GM21390 (cell line): ENCODE data around the gene MCAT.
"Not testable (repeated sequence)": the region's sequence is repeated elsewhere in the genome, so short reads cannot be mapped to it uniquely, and the experiment has no call there.

Source experiments
- ATAC-seq: cut with Tn5 transposase; IDR thresholded peaks from one replicate; pipeline ENCODE4 v1.9.1; 2021; ENCODE audit not compliant: unreplicated experiment

Gene MCAT

GRCh38 chr22:43154887-43155536 lies 11.8 kb upstream of the MCAT start:
- no peak for ATAC-seq

GRCh38 chr22:43153899-43154298 lies 10.7 kb upstream of the MCAT start:
- no peak for ATAC-seq

GRCh38 chr22:43152357-43153071 lies 9.3 kb upstream of the MCAT start:
- ATAC-seq = no peak

- no peak for ATAC-seq
Measured at GRCh38 chr22:43152003-43152356, 8.8 kb upstream of the MCAT start.

- ATAC-seq = no peak
Measured at GRCh38 chr22:43151251-43152002, 8.2 kb upstream of the MCAT start, which contains the start of gene TSPO. Gene TSPO, plus strand, starts transcription at chr22:43151559. Its CDS starts 7,680 bp downstream, at chr22:43159239.

- ATAC-seq = no peak
Measured at GRCh38 chr22:43150731-43151206, 7.6 kb upstream of the MCAT start.

GRCh38 chr22:43148581-43148980 lies 5.4 kb upstream of the MCAT start:
- no peak for ATAC-seq

GRCh38 chr22:43147821-43148220 lies 4.6 kb upstream of the MCAT start:
- ATAC-seq = no peak

GRCh38 chr22:43146332-43146731 lies 3.1 kb upstream of the MCAT start:
- not testable (repeated sequence) for ATAC-seq

GRCh38 chr22:43145371-43145770 lies 2.2 kb upstream of the MCAT start:
- ATAC-seq = not testable (repeated sequence)

- ATAC-seq = no peak
Measured at GRCh38 chr22:43144949-43145348, 1.8 kb upstream of the MCAT start.

- no peak for ATAC-seq
Measured at GRCh38 chr22:43136801-43137200, 6.4 kb downstream of the MCAT start.

- no peak for ATAC-seq
Measured at GRCh38 chr22:43136255-43136654, 6.9 kb downstream of the MCAT start.

GRCh38 chr22:43135565-43135964 lies 7.6 kb downstream of the MCAT start:
- ATAC-seq = no peak

GRCh38 chr22:43134553-43134952 lies 8.6 kb downstream of the MCAT start:
- ATAC-seq = no peak

- ATAC-seq = no peak
Measured at GRCh38 chr22:43133401-43133800, 9.8 kb downstream of the MCAT start.

GRCh38 chr22:43131773-43132501 lies 11.3 kb downstream of the MCAT start:
- no peak for ATAC-seq

- no peak for ATAC-seq
Measured at GRCh38 chr22:43129426-43130425, 13.5 kb downstream of the MCAT start.

- ATAC-seq = no peak
Measured at GRCh38 chr22:43128928-43129424, 14.2 kb downstream of the MCAT start.

- no peak for ATAC-seq
Measured at GRCh38 chr22:43128116-43128515, 15.1 kb downstream of the MCAT start.
